Measurements from ENCODE around the gene DOK4. TPM values are rescaled to one million over a fixed set of nuclear protein-coding genes. Genes with fewer than 3 reads are reported as not detected.
A peak's percentile ranks its signal among the peaks of the same experiment; 100 is the strongest.

Gene DOK4
- total and polyA plus RNA-seq, 2 donors (not counting 3 experiments of a cell fraction or from before 2014, with no cell fraction given) = 22.3 to 23.4 TPM

- Histone ChIP-seq H3K27ac (ENCODE audit: insufficient read depth, low read depth, low read length) (no peak overlapping the region), H3K36me3 (ENCODE audit: control insufficient read depth in 2 of 2, extremely low read depth in 1 of 2, insufficient read depth in 2 of 2, low read length in 2 of 2) (peaks cover 8 to 42% of the 10 kb centered on the region in 2 experiments), H3K79me2 (ENCODE audit: control insufficient read depth, insufficient read depth, low read length) (peaks cover 18% of the 10 kb centered on the region), H3K9me3 (replicated peaks; ENCODE audit: control insufficient read depth, insufficient read depth, low read length) (no peaks in the 10 kb centered on the region), H2AFZ (ENCODE audit: low read depth, low read length) (no peak overlapping the region), H4K20me1 (replicated peaks; ENCODE audit: control insufficient read depth, extremely low read depth, insufficient read depth, low read length) (no peaks in the 10 kb centered on the region), H3K4me3 (replicated peaks in 1 of 3; ENCODE audit: insufficient read depth in 1 of 3, low read depth in 1 of 3, low read length in 3 of 3) (no peak overlapping the region), H3K9me1 (replicated peaks; ENCODE audit: control insufficient read depth, extremely low read depth, insufficient read depth, low read length) (no peaks in the 10 kb centered on the region), H3K4me2 (ENCODE audit: insufficient read depth, low read length) (no peak overlapping the region), H3K4me1 (ENCODE audit: control insufficient read depth, extremely low read depth, insufficient read depth, low read length) (peaks cover 6% of the 10 kb centered on the region), H3K9ac (replicated peaks; ENCODE audit: extremely low read depth, insufficient read depth, low read length) (no peak overlapping the region), H3K27me3 (ENCODE audit: control insufficient read depth in 2 of 2, insufficient read depth in 2 of 2, low read length in 2 of 2) (no peaks in the 10 kb centered on the region)
- no peak for TF ChIP-seq MAX (IDR thresholded peaks at IDR 0.05; ENCODE audit: insufficient read depth, insufficient read length)
- TF ChIP-seq JUN (IDR thresholded peaks at IDR 0.05; ENCODE audit: borderline replicate concordance, insufficient read depth, insufficient read length, low read depth) = no peak
- no TSS peak for BruUV-seq (replicated peaks)
- dilution Hi-C loops (cut with MboI; ENCODE audit: extremely low pct_ligation_motif_present, low sequenced_read_pairs) (no loop called here), intact Hi-C loops (cut with micrococcal nuclease) (no loop called here)
- ChIA-PET CTCF (interaction anchor here (0.9 to 4.1 kb wide), 3 partner anchors 10 to 55 kb away, joined by 3 to 40 read pairs (median 25); no protein-coding TSS in a partner anchor), POLR2A (no interaction called here)
- FAIRE-seq (no peak), DNase-seq (ENCODE audit: low read depth, low spot score) (no peak)
These were observed 21.8 kb downstream of the DOK4 start for GRCh38 chr16:57464523-57464922.

- dilution Hi-C loops (cut with MboI; ENCODE audit: extremely low pct_ligation_motif_present, low sequenced_read_pairs) (no loop called here), intact Hi-C loops (cut with micrococcal nuclease) (loop anchor here (1.0 kb wide), 2 partner anchors 16 to 56 kb away; partner anchors contain the start of genes CIAPIN1 and COQ9)
- Histone ChIP-seq H3K27me3 (ENCODE audit: control insufficient read depth in 2 of 2, insufficient read depth in 2 of 2, low read length in 2 of 2) (no peaks in the 10 kb centered on the region), H3K4me3 (replicated peaks in 1 of 3; ENCODE audit: insufficient read depth in 1 of 3, low read depth in 1 of 3, low read length in 3 of 3) (peak overlapping the region; percentile 59 to 85 (median 79)), H4K20me1 (replicated peaks; ENCODE audit: control insufficient read depth, extremely low read depth, insufficient read depth, low read length) (no peaks in the 10 kb centered on the region), H3K9ac (replicated peaks; ENCODE audit: extremely low read depth, insufficient read depth, low read length) (peak overlapping the region; percentile 72), H3K36me3 (ENCODE audit: control insufficient read depth in 2 of 2, extremely low read depth in 1 of 2, insufficient read depth in 2 of 2, low read length in 2 of 2) (peaks cover 3 to 40% of the 10 kb centered on the region in 2 experiments), H3K27ac (ENCODE audit: insufficient read depth, low read depth, low read length) (peak overlapping the region; percentile 14), H3K9me1 (replicated peaks; ENCODE audit: control insufficient read depth, extremely low read depth, insufficient read depth, low read length) (no peaks in the 10 kb centered on the region), H3K4me2 (ENCODE audit: insufficient read depth, low read length) (peak overlapping the region; percentile 87), H3K9me3 (replicated peaks; ENCODE audit: control insufficient read depth, insufficient read depth, low read length) (no peaks in the 10 kb centered on the region), H2AFZ (ENCODE audit: low read depth, low read length) (no peak overlapping the region), H3K4me1 (ENCODE audit: control insufficient read depth, extremely low read depth, insufficient read depth, low read length) (peaks cover 6% of the 10 kb centered on the region), H3K79me2 (ENCODE audit: control insufficient read depth, insufficient read depth, low read length) (peaks cover 18% of the 10 kb centered on the region)
- CTCF ChIA-PET = interaction anchor here (0.6 to 4.1 kb wide), 16 partner anchors 8 to 74 kb away, joined by 3 to 40 read pairs (median 6); partner anchors contain the start of genes CCDC102A, CIAPIN1 and COQ9
- POLR2A ChIA-PET = no interaction called here
- TF ChIP-seq MYC (IDR thresholded peaks at IDR 0.05; ENCODE audit: low read depth, low read length) (no peak), POLR2AphosphoS5 (IDR thresholded peaks at IDR 0.05; ENCODE audit: insufficient read depth, low read depth, low read length) (no peak)
- DNase-seq (ENCODE audit: low read depth, low spot score) (peak; percentile 27), FAIRE-seq (no peak)
- BruUV-seq (replicated peaks) = no TSS peak
These were observed 23.3 kb downstream of the DOK4 start for GRCh38 chr16:57462978-57463362.

Measured in endothelial cell of umbilical vein (primary cell).